HG03135 (cell line): ENCODE measurements around the gene PITPNB.

Experiments
- ATAC-seq: cut with Tn5 transposase; IDR thresholded peaks from one replicate; pipeline ENCODE4 v1.9.1; 2021; ENCODE audit warnings: mild to moderate bottlenecking, moderate library complexity; ENCODE audit not compliant: unreplicated experiment

Gene PITPNB

DNA sequence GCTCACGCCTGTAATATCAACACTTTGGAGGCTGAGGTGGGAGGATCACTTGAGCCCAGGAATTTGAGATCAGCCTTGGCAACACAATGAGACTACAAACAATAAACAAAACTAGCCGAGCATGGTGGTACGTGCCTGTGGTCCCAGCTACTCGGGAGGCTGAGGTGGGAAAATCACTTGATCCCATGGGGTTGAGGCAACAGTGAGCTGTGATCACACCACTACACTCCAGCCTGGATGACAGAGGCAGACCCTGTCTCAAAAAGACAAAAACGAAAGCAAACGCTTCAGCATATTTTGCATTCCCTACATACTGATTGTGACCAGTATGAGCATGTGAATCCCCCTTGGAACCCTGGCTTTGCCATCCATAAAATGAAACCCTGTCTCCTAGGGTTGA, 83.6 kb downstream of the PITPNB start:
- no peak for ATAC-seq

DNA sequence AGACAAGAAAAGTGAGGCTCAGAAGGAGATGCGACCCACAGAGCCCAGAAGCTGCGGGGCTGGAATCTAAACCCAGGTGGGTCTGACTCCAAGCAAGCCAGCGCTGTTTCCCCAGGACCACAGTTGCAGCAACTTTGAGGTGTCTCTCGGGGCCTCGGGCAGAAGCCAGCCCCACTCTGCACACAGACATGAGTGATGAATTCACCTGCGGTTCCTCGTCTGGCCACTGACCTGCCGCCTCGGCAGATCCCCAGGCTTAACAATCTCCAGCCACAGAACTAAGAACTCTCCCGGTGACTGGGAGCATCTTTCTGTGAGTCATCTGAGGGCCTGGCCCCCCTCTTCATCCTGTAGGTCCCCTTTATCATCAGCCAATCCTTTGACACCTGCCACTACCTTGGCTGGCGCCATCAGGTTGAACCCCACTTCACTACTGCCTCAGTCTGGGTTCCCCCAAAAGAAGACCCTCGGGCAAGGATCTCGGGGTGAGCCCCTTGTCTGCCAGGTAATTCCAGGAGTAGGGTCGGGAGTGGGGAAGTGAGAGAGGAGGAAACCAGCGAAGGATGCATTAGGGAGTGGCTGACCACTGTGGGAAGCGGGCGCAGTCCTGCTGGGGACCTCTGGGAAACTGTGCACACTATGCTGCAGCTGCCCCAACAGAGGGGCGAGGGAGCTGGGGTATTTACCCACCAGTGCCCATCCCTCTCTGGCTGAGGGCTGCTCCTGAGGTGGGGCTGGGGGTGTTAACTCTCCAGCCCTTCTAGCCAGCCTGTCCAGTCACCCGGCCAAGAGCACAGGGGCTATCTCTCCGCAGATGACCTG, 84.5 kb downstream of the PITPNB start:
- no peak for ATAC-seq

DNA sequence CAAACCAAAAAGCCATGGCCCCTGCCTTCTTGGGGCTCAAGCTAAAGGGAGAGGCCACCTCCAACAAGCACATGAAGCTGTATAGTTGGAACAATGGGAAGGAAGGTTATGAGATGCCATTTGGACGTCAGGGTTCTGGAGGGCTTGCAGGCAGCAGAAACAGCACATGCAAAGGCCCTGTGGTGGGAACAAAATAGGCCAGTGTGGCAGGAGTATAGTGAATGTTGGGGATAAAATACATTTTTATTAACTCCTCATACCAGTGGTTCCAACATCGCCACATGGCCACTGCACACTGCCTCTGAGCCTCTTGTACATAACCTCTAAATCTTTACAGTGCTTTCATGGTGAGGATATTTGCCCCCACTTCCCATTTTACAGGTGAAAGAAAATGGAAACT, 85.3 kb downstream of the PITPNB start:
- no peak for ATAC-seq

DNA sequence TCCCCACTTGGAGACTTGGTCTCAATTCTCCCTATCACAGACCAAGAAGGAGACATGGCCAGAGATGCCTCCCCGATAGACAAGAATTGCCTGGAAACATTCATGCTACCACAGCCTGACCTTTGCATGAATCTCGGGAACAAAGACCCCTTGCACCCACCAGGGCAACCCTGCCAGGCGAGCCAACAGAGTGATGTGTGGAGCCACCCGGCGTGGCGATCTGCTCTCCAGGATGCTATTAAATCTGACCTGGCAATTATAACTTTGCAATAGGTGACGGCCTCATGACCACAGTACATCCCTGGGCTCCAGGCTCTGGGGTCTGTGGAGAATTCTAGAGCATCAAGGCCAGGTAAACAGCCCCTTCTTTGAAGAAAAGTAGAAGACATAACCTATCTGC, 86.5 kb downstream of the PITPNB start:
- no peak for ATAC-seq

DNA sequence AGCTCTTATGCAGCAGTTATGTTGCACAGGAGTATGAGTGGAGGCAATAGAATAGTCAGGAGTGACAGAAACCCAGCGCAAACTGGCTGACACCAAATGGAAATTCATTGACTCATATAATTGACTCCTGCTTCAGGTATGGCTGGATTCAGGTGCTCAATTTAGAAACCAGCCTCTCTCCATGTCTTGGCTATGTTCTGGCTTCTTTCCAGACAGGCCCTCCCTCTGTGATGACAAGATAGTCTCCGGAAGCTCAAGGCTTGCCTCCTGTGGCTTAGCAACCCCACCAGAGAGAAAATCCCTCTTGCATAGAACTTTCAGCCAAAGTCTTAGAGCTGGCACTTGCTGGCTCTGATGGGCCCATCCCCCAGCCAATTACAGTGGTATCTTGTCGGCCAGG, 89.4 kb downstream of the PITPNB start:
- no peak for ATAC-seq

DNA sequence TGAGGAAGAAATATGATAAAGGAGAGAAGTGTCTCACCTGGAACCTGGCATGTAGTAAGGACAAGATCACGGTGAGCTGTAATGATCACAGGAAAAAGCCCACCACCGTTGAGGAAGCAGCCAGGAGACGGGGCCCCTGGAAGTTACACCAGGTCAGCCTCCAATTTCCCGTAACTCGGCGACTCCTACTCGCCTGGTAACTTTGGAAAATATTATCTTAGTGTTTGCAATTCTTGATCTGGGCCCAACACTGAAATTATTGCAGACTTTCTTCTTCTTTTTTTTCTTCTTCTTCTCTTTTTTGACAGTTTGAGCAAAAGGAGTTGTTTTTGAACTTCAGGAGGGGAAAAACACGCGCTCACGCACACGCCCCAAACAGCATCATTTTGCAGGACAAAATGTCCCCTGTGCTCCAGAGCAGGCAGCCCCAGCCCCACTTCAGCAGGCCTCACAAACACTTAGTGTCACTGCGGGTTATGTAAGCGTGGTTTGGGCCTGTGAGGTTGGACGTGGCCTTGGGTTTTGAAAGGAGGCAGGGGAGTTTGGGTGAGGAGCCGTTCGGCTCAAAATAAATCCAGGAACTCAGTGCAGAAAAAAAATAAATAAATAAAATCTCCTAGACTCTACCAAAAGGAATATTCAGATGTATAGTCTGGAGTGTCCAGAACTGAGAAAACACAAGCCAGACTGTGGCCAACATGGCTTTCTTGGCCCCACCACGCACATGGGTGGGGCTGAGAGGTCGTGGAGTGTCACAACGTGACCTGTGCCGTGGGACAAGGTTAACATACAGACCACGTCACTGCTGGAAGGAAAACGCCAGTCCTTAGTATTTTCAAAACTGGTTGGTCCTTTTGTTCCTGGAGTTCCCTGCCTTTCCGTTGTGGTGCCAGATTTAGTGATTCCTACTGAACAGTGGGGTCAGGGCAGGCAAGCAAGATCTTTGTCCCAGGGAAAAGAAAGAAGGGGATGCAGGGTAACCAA, 91.2 kb downstream of the PITPNB start:
- no peak for ATAC-seq

DNA sequence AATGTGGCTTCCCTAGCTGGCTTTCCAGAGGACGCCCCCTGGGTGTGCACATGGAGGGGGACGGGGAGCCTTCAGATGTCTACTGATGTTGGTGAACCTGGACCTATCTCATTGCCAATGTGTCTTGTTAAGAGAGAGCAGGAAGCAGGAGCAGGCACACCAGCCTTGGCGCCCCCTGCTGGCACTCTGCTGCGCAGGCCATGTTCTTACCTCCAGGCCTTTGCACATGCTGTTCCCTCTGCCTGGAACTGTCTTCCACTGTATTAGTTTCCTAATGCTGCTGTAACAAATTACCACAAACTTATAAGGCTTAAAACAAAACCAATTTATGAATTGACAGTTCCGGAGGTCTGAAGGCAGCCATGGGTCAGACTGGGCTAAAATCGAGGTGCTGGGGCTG, 93.9 kb downstream of the PITPNB start:
- ATAC-seq, result no peak

DNA sequence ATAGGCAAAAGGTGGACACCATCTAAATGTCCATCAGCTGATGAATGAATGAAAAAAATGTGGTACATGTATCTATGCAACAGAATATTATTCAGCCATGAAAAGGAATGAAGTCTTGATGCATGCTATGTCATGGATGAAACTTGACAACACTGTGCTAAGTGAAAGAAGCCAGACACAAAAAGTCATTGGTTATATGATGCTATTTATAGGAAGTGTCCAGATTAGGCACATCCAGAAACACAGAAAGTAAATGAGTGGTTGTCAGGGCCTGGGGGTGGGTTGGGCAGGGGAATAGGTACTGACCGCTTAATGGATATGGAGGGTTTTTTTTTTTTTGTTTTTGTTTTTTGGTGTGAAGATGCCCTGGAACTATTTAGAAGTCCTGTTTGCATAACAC, 95.8 kb downstream of the PITPNB start:
- no peak for ATAC-seq

DNA sequence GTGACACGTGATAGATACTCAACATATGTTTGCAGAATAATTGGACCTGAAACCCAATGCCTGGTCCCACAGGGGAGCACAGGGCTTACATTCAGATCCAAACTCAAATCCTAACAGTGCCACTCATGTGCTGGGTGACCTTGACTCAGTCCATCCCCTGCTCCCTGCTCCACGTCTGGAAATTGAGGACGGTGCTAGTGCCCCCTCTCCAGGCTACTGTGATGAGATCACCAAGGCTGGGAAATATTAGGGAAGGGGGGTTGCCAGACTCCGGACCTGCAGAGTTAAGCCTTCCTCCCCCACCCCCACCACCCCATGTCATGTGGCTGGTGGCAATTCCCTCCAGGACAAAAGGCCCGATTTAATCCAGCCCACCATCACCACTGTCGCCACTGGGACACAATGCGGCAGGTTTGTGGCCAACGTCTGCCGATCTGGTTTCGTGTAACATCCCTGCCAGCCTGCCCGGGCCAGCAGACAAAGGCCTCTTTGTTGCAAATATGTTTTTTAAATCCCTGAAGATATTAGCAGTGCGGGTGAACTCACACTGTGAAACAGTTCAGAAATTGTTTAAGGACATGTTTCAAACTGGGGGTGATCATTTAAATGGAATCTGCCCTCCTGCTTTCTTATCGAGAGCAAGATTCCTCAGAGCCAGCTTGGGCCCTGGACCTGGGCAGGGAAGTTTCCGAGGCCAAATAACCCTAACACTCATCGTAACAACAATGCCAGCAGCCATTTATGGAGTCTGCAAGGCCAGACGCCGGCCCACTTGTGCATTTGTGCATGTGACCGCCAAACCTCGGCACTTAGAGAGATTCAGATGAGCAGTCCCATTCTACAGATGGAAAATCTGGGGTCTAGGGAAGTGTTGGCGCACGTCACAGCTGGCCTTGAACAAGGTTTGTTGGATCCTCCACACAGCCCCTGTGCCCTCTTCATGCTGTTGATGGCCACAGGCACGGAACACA, 97.9 kb downstream of the PITPNB start:
- ATAC-seq, result no peak

DNA sequence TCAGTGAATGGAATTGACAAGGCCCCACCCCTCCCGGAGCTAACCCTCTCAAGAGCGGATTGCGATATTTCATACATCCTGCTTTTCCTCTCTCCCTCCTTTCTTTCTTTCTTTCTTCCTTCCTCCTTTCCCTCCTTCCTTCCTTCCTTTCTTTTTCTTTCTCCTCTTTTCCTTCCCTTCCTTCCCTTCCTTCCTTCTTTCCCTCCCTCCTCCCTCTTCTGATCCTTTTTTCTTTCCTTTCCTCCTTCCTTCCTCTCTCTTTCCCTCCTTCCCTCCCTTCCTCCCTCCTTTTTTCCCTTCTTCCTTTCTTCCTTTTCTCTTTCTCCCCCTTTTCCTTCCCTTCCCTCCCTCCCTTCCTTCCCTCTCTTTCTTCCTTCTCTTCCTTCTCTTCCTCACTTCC, 102.5 kb downstream of the PITPNB start:
- ATAC-seq, result no peak

DNA sequence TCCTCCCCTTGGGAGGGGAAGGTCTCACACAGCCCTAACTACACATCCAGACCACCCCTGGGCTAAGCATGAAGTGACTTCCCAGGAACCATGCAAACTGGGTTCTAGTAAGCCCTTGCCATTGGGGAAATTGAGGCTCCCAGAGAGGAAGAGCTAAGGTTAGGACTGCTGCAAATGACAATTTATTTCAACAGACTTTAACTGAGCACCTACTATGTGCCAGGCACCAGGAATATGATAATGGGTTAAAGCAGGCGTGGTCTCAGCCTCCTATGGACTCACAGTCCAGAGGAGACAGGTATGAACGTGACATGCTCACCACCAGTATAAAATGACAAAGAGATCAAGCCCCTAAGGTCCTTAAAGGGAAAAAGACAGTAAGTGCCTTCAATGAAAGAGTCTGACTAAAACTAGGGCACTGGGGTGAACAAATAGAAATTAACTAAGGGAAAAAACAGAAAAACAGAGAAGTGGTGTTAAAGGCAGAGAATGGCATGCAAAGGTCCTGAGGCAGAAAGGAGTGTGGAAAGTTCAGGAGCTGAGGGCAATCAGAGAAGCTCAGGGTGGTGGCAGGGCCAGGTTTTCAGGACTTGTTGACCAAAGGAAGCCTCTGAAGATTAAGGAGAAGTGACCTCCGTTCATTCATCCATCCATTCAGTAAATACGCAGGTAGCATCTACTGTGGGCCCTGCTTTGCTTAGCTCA, 103.1 kb downstream of the PITPNB start:
- ATAC-seq, result no peak

DNA sequence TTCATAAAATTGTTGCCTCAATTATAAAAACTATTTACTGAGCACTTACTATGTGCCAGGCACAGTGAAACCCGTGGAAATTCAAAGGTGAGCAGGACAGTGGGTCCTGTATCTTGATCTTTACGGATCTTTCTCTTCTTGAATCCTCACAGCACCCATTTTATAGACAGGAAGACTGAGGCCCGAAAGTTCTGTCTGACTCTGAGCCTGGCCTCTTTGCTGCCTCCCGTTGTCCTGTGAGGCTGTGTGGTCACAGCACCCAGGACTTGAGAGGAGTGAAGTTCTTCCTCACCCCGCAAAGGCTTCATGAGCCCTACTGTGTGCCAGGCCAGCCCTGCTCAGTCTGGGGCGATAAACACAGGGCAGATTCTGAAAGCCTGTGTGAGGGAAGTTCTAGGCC, 104.1 kb downstream of the PITPNB start:
- no peak for ATAC-seq

DNA sequence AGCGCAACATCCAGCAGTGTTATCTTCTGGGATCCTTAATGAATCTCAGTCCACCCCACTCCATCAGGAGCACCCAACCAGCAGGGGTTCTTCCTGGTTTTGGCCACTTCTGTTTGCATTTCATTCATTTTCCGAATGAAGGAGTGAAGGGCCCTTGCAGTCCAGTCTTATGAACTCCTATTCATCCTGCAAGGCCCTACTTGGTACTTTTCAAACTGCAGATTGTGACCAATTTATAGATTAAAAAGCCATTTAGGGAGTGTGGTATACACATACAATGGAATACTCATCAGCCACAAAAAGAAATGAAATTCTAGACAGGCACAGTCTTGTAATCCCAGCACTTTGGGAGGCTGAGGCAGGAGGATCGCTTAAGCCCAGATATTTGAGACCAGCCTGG, 107.3 kb downstream of the PITPNB start:
- no peak for ATAC-seq

DNA sequence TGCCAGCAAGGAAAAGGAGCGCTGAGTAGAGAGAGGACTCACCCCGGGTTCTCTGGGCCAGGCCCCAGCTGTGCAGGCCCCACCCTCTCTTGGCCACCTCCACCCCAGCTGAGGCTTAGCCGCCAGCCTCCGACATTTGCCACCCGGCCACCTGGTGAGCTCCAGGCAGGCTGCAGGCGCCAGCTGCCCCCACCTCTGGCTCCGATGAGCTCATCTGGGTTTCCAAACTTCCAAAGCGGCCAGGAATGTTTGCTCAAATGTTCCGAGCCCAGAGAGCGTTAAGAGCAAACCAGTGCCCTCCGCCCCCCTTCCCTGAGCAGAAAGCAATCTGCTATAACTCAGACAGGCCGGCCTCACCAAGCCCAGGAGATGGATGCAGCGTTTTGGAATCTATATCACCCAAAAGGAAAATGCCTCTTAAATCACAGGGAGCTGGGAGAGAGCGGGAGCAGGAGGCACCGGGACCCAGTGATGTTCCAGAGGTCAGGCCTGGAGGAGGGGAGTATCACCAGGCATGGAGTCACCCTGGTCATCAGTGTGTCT, 108.4 kb downstream of the PITPNB start:
- no peak for ATAC-seq

DNA sequence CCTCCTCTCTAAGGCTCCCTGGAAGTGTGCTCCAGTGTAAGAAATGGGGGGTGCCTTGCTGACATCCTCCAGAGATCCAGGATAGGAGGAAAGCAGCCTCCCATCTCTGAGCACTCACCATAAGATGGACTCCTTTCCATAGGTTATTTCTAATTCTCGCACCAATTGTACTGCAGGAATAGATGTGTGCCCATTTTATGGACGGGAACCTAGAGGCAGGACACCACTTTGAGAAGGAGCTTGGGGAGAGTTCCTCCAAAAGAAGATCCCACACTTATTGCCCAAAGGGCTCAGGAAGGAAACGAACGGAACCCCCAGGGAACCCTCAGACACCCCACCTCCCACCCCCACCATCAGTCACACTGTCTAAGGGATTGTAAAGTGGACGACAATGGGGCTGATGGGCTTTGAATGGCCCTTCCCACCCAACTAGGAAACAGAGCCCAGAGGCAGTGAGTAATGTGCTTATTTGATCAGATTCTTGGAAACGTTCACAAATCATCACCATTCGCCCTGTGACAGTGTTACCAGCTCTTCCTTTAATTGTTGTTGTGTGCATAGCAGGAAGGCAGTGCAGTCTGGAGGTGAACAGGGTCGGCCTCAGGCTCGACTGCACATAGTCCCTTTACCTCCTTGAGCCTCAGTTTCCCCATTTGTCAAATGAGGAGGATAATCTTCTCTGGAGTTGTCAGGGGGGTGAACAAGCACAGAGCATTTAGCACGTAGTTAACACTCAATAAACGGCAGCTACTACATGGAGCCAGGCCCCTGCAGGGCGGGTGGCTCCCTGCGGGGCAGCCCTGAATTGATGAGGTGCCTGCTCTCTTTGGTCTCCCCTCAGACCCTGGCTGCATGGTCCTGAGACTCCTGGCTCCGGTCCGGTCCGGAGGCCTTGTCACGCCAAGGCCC, 109.1 kb downstream of the PITPNB start:
- ATAC-seq, result no peak

DNA sequence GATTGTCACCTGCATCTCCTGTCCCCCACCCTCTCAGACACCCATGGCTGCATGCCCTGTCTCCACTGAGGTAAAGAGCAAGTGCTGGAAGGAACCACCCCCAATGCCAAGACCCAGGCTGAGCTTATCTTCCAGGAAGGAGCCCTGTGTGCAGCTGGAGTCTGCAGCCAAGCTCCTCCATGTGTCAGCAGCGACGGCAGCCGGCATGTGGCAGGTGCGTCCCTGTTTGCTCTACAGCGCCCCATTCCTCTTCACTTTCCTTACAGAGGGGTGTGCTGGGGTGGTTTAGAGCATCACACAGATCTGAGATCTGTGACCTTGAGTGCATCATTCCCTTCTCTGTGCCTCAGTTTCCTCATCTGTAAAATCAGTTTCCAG, 109.8 kb downstream of the PITPNB start:
- ATAC-seq, result no peak

DNA sequence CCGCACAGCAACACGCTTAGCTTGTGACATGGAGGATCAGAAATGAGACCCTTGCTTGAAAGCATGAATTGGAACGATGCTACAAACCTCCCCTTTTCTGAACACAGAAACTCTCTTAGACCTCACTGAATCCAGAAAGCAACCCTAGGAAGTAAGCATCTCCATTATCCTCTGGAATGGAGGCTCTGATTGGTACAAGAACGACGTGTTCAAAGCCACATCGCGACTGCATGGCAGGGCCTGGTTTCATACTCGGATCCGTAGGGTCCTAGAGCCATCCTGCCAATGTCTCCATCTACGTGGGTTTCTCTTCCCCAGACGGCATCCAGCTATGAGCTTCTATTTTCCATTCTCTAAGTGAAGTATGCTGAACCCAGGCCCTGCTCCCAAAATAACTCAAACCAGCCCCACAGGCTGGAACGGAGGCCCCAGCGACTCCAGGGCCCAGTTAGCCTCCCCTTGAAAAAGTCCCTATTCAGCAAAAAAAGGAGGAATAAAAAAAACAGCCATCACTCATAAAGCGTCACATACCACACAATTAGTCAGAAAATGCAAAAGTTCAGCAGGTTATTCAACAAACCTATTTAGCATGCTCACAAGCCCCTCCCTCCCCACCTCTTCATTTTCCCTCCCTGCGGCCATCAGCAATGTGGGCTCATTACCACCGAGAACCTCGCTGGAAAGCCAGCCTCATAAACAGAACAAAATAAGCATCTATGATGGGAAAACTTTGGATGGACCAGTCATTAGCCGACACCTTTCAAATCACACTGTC, 110.4 kb downstream of the PITPNB start:
- ATAC-seq, result no peak

DNA sequence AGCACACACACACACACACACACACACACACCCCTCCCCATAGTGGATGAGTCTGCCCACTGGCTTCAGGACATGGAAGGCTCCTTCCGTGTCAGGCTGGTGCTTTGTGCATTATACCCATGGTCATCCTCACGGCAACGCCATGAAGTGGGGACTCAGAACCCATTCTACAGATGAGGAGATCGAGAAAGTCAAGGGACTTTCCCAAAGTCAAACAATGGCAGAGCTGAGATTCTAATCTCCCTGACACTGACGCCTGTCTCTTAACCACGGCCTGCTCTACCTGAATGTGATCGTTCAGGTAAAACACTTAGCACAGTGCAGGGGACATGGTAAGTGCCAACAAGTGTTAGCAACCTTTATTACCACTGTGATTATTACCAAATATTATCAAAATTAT, 113.2 kb downstream of the PITPNB start:
- ATAC-seq, result no peak
